AG04450 (cell line): Measurements from ENCODE around the gene PADI6. TPM values are rescaled to one million over a fixed set of nuclear protein-coding genes. Genes with fewer than 3 reads are reported as not detected.

ENCODE experiments used
- CTCF ChIA-PET: fragments of 300-600, 350-600 bp; formaldehyde crosslinking; extraction: SDS; loops from one replicate; lab custom pipeline; 2022; ENCODE audit warnings: antibody characterized with exemption, inconsistent platforms; lab: Charles Lee
- POLR2A ChIA-PET: fragments of 350-600 bp; formaldehyde crosslinking; extraction: SDS; loops from one replicate; lab custom pipeline; 2021; ENCODE audit warnings: antibody characterized with exemption, inconsistent platforms; lab: Yijun Ruan, JAX
- DNase-seq: peaks from one replicate; pipeline ENCODE4 v3.0.0-alpha.2; 2011; ENCODE audit warnings: low read depth, low spot score
- H3K27ac ChIP-seq: one replicate; pipeline ENCODE4 v1.5.1; 2012; ENCODE audit warnings: low read depth, low read length, control low read depth
- H3K27me3 ChIP-seq: one replicate; pipeline ENCODE4 v1.6.0; 2012; ENCODE audit warnings: low read length; ENCODE audit not compliant: control insufficient read depth, insufficient read depth
- H3K4me3 ChIP-seq: 2 replicates; pipeline ENCODE4 v1.5.1; 2011; ENCODE audit warnings: mild to moderate bottlenecking, low read depth, low read length, control low read depth
- H3K9me3 ChIP-seq: 2 replicates; pipeline ENCODE4 v1.5.1; 2012; ENCODE audit warnings: low read length; ENCODE audit not compliant: control insufficient read depth, insufficient read depth
- polyA plus RNA-seq: library from polyadenylated mRNA; depleted of rRNA; stranded (reverse); fragments of >200 nt; gene quantifications from 2 replicates; pipeline ENCODE4 v1.2.3, GENCODE V29; 2011
- TF ChIP-seq, protein P1 (sequence below): IDR thresholded peaks from 2 replicates; pipeline ENCODE4 v1.5.1; 2011; ENCODE audit warnings: low read depth, low read length, control low read depth, inconsistent platforms

Gene PADI6
- polyA plus RNA-seq, 1 experiment: not detected

GRCh38 chr1:17440074-17440826 lies 68.3 kb downstream of the PADI6 start:
- CTCF ChIA-PET: interaction anchor here (0.6 to 1.9 kb wide), 14 partner anchors 9 to 382 kb away, joined by 3 to 20 read pairs (median 4); no protein-coding TSS in a partner anchor
- Histone ChIP-seq H3K4me3 (peak overlapping the region; percentile 63), H3K27me3 (no peaks in the 10 kb centered on the region), H3K9me3 (peaks cover 4% of the 10 kb centered on the region; the same call in 1 of the 2 replicates), H3K27ac (peak overlapping the region; percentile 65)
- TF ChIP-seq, protein P1, sequence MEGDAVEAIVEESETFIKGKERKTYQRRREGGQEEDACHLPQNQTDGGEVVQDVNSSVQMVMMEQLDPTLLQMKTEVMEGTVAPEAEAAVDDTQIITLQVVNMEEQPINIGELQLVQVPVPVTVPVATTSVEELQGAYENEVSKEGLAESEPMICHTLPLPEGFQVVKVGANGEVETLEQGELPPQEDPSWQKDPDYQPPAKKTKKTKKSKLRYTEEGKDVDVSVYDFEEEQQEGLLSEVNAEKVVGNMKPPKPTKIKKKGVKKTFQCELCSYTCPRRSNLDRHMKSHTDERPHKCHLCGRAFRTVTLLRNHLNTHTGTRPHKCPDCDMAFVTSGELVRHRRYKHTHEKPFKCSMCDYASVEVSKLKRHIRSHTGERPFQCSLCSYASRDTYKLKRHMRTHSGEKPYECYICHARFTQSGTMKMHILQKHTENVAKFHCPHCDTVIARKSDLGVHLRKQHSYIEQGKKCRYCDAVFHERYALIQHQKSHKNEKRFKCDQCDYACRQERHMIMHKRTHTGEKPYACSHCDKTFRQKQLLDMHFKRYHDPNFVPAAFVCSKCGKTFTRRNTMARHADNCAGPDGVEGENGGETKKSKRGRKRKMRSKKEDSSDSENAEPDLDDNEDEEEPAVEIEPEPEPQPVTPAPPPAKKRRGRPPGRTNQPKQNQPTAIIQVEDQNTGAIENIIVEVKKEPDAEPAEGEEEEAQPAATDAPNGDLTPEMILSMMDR: no peak
- DNase-seq: no peak
- POLR2A ChIA-PET: interaction anchor here (1.0 kb wide), 1 partner anchor 100 kb away, joined by 3 read pairs; no protein-coding TSS in a partner anchor

DNA sequence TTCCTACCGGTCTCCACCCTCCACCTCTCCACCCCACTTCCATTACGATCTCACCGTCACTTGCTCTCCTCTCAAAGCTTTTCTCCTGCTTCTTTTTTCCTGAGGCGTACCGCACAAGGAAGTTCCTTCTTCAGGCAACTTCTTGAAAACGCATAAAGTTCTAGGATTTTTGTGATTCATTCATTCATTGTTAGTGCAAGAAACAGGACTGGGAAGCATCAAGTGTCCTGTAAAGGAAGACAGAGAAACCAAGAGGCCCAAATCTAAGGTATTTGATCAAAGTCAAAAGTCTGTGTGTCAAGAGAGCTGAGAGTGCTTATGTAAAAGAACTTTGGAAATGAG lies 68.8 kb downstream of the PADI6 start:
- Histone ChIP-seq H3K27ac (no peak overlapping the region), H3K27me3 (no peaks in the 10 kb centered on the region), H3K4me3 (peak overlapping the region; percentile 63), H3K9me3 (peaks cover 4% of the 10 kb centered on the region; the same call in 1 of the 2 replicates)
- no peak for DNase-seq
- CTCF ChIA-PET: interaction anchor here (0.5 to 1.9 kb wide), 7 partner anchors 9 to 382 kb away, joined by 3 to 20 read pairs (median 4); no protein-coding TSS in a partner anchor
- TF ChIP-seq, protein P1: no peak
- POLR2A ChIA-PET: no interaction called here

- POLR2A ChIA-PET: no interaction called here
- Histone ChIP-seq H3K4me3 (peak overlapping the region; percentile 7; the same call in 1 of the 2 replicates), H3K27me3 (no peaks in the 10 kb centered on the region), H3K9me3 (peaks cover 4% of the 10 kb centered on the region; the same call in 1 of the 2 replicates), H3K27ac (no peak overlapping the region)
- TF ChIP-seq, protein P1: no peak
- DNase-seq: no peak
- CTCF ChIA-PET: interaction anchor here (0.5 to 1.8 kb wide), 4 partner anchors 12 to 383 kb away, joined by 3 to 8 read pairs (median 4); no protein-coding TSS in a partner anchor
Measured at GRCh38 chr1:17441265-17441992, 69.4 kb downstream of the PADI6 start.

DNA sequence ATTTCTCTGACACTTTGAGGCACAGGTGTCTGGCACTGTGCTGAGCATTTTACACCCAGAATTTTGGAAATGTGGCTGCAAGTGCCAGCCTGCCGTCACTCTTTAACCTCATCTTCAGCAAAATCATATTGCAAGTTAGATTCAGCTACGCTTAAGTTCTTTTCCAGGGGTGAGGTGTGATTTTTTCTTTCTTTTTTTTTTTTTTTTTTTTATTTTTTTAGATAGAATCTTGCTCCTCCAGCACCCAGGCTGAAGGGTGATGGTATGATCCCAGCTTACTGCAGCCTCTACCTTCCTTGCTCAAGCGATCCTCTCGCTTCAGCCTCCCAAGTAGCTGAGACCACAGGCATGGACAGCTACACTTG lies 70.0 kb downstream of the PADI6 start:
- no peak overlapping the region for H3K4me3 ChIP-seq
- TF ChIP-seq, protein P1: no peak
- ChIA-PET CTCF (interaction anchor here (0.5 to 1.8 kb wide), 4 partner anchors 61 to 165 kb away, joined by 3 to 8 read pairs (median 6); no protein-coding TSS in a partner anchor), POLR2A (no interaction called here)
- H3K27me3 ChIP-seq: no peaks in the 10 kb centered on the region
- DNase-seq: no peak
- no peak overlapping the region for H3K27ac ChIP-seq
- H3K9me3 ChIP-seq: peaks cover 4% of the 10 kb centered on the region; the same call in 1 of the 2 replicates
